ENCODE measurements around the gene TECPR2.

GRCh38 chr14:102457509-102457908, 94.8 kb downstream of the TECPR2 start:
- TF ChIP-seq ZNF138 (CRISPR knock-in tag; conservative IDR thresholded peaks at IDR 0.05) (no peak), GRHL2 (CRISPR knock-in tag; IDR thresholded peaks at IDR 0.05; ENCODE audit: insufficient replicate concordance, severe bottlenecking) (no peak), CTCF (IDR thresholded peaks at IDR 0.05) (no peak), USF2 (CRISPR knock-in tag; IDR thresholded peaks at IDR 0.05) (no peak), ZNF423 (CRISPR knock-in tag; IDR thresholded peaks at IDR 0.05) (no peak), HMGXB4 (CRISPR knock-in tag; IDR thresholded peaks at IDR 0.05) (no peak), MLX (CRISPR knock-in tag; IDR thresholded peaks at IDR 0.05) (no peak), RELA (CRISPR knock-in tag; IDR thresholded peaks at IDR 0.05; ENCODE audit: borderline replicate concordance) (no peak), FOXK1 (CRISPR knock-in tag; IDR thresholded peaks at IDR 0.05) (no peak), FOXP4 (CRISPR knock-in tag; IDR thresholded peaks at IDR 0.05) (no peak), ZNF281 (CRISPR knock-in tag; IDR thresholded peaks at IDR 0.05) (no peak), TP53 (CRISPR knock-in tag; IDR thresholded peaks at IDR 0.05) (no peak), SP1 (CRISPR knock-in tag; conservative IDR thresholded peaks at IDR 0.05) (no peak), ATF2 (CRISPR knock-in tag; IDR thresholded peaks at IDR 0.05; ENCODE audit: borderline replicate concordance, low read depth) (no peak)
